Thoracic aorta (tissue), 2 donors: ENCODE data around the gene CEP250. TPM values are rescaled to one million over a fixed set of nuclear protein-coding genes. Genes with fewer than 3 reads are reported as not detected.
"Not testable (repeated sequence)": the region's sequence is repeated elsewhere in the genome, so short reads cannot be mapped to it uniquely, and the experiment has no call there.

Experiments
- ATAC-seq: fragments of 150-250 bp; one replicate; pipeline ENCODE4 v1.8.0; 2017; ENCODE audit warnings: low read depth; ENCODE audit not compliant: insufficient number of reproducible peaks, low FRiP score
- DNase-seq: peaks from one replicate; pipeline ENCODE4 v3.0.0-alpha.2; 2020; ENCODE audit warnings: low spot score
- H3K27ac ChIP-seq, 2 donors: fragments of 200-600 bp; sonication (generic); 1 replicate in 1 of 2; 2 replicates in 1 of 2; pipeline ENCODE4 v1.5.1; 2016; ENCODE audit warnings: mild to moderate bottlenecking in 2 of 2, moderate library complexity in 2 of 2
- H3K27me3 ChIP-seq: fragments of 200-600 bp; sonication (generic); replicated peaks from 2 replicates; pipeline ENCODE4 v1.6.0; 2016; ENCODE audit warnings: mild to moderate bottlenecking; ENCODE audit not compliant: insufficient read depth
- H3K36me3 ChIP-seq: fragments of 200-600 bp; sonication (generic); one replicate; pipeline ENCODE4 v1.5.1; 2016
- H3K4me1 ChIP-seq, 2 donors: fragments of 200-600 bp; sonication (generic); 1 replicate in 1 of 2; 2 replicates in 1 of 2; pipeline versions ENCODE4 v1.5.1 to v1.6.0; 2016; ENCODE audit warnings: low read depth in 2 of 2, mild to moderate bottlenecking in 1 of 2; ENCODE audit not compliant: control insufficient read depth in 1 of 2
- H3K4me3 ChIP-seq: fragments of 200-600 bp; sonication (generic); 2 replicates; pipeline ENCODE4 v1.5.1; 2016; ENCODE audit warnings: mild to moderate bottlenecking
- H3K9me3 ChIP-seq: fragments of 200-600 bp; sonication (generic); 2 replicates; pipeline ENCODE4 v1.5.1; 2016
- total RNA-seq, 2 donors: library from RNA; depleted of rRNA; stranded (reverse); fragments of >200 nt; gene quantifications; one replicate each; pipeline versions ENCODE4 v1.1.0 to v1.2.3, GENCODE V29; 2016
- TF ChIP-seq, protein P1 (sequence below): fragments of 200-600 bp; sonication (generic); IDR thresholded peaks from one replicate; pipeline ENCODE4 v1.5.1; 2019; ENCODE audit warnings: antibody characterized with exemption

CEP250 gene
- total RNA-seq, 2 donors from 2014 or later, result 28.7 to 29.2 TPM

DNA sequence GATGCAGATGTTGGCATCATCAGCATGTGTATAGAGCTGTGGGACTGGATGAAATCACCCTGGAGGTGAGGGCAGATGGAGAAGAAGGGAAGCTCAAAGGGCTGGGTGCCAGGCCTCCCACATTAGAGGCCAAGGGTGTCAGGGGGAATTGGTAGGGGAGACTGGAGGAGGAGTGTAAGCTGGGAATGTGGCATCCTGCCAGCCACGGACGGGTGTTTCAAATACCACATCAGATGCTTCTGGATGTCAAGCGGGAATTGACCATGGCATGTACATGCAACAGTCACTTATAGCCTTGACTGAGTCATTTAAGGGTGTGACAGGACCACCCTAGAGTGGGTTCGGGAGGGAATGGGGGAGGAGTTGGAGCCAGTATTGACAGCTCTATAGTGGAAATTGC is 96.1 kb downstream of the CEP250 start:
- DNase-seq, result no peak
- TF ChIP-seq, protein P1, sequence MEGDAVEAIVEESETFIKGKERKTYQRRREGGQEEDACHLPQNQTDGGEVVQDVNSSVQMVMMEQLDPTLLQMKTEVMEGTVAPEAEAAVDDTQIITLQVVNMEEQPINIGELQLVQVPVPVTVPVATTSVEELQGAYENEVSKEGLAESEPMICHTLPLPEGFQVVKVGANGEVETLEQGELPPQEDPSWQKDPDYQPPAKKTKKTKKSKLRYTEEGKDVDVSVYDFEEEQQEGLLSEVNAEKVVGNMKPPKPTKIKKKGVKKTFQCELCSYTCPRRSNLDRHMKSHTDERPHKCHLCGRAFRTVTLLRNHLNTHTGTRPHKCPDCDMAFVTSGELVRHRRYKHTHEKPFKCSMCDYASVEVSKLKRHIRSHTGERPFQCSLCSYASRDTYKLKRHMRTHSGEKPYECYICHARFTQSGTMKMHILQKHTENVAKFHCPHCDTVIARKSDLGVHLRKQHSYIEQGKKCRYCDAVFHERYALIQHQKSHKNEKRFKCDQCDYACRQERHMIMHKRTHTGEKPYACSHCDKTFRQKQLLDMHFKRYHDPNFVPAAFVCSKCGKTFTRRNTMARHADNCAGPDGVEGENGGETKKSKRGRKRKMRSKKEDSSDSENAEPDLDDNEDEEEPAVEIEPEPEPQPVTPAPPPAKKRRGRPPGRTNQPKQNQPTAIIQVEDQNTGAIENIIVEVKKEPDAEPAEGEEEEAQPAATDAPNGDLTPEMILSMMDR, result no peak
- H3K36me3 ChIP-seq, result peaks cover 36% of the 10 kb centered on the region
- H3K4me3 ChIP-seq, result no peak overlapping the region
- no peak overlapping the region for H3K27ac ChIP-seq
- H3K9me3 ChIP-seq, result no peaks in the 10 kb centered on the region
- no peaks in the 10 kb centered on the region for H3K4me1 ChIP-seq
- ATAC-seq, result no peak
- no peaks in the 10 kb centered on the region for H3K27me3 ChIP-seq

DNA sequence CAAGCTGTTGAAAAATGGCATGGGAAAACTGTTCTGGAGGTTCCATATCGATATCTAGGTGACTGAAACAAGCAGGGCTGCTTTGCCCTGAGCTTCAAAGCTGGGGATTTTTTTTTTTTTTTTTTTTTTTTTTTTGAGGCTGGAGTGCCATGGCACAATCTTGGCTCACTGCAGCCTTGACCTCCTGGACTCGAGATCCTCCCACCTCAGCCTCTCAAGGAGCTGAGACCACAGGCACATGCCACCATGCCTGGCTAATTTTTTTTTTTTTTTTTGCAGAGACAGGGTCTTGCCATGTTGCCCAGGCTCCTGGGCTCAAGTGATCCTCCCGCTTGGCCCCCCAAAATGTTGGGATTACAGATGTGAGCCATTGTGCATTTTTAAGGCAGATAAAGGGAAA is 97.5 kb downstream of the CEP250 start:
- TF ChIP-seq, protein P1, result no peak

DNA sequence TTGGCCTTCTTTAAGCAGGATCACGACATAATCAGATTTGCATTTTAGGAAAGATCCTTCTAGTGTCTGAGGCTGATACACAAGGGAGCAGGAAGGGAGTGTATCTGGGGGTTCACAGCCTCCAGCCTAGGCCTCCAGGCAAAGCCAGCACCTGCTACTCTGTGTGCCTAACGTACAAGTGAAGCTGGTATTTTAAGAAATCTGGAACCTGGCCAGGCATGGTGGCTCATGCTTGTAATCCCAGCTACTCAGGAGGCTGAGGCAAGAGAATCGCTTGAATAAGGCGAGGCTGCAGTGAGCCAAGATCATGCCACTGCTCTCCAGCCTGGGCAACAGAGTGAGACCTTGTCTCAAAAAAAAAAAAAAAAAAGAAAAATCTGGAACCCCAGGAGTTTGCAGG is 100.1 kb downstream of the CEP250 start:
- H3K4me1 ChIP-seq, ATAC-seq, H3K9me3 ChIP-seq, DNase-seq, H3K27ac ChIP-seq, H3K27me3 ChIP-seq, H3K4me3 ChIP-seq: not testable (repeated sequence)
- peaks cover 39% of the 10 kb centered on the region for H3K36me3 ChIP-seq

More for the DNA sequence above, 97.5 kb downstream of the CEP250 start:
- no peaks in the 10 kb centered on the region for H3K9me3 ChIP-seq
- DNase-seq, result no peak
- H3K4me3 ChIP-seq, result no peak overlapping the region
- no peak for ATAC-seq
- no peaks in the 10 kb centered on the region for H3K4me1 ChIP-seq
- no peak overlapping the region for H3K27ac ChIP-seq
- H3K27me3 ChIP-seq, result no peaks in the 10 kb centered on the region
- H3K36me3 ChIP-seq, result peaks cover 49% of the 10 kb centered on the region

DNA sequence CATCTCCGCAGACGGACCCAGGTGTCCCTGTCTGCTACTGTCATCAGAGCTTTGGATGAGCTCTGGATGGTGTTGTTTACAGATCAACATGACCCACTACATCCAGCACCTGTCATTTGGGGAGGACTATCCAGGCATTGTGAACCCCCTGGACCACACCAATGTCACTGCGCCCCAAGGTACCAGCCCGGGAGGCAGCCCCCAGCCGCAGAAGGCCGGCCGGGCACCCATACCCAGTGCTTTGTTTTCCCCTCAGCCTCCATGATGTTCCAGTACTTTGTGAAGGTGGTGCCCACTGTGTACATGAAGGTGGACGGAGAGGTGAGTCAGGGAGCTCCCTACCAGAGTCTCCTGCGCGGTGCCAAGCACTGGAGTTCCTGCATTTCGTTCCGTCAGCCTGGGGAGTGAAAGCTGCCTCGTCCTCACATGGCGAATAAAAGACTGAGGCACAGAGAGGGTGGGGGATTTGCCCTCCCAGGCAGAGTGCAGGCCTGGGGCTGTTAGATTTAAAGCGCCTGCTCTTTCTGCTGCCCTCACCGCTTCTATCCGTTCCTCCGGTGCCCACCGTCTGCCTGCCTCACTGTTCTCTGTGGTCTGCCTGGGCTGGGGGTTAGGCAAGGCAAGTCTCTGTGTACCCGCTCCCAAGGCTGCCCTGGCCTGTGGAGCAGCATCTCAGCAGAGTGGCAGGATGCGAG is 100.7 kb downstream of the CEP250 start:
- peaks cover 34% of the 10 kb centered on the region for H3K36me3 ChIP-seq
- H3K9me3 ChIP-seq, result no peaks in the 10 kb centered on the region
- no peak for ATAC-seq
- no peaks in the 10 kb centered on the region for H3K27me3 ChIP-seq
- H3K4me1 ChIP-seq, result no peaks in the 10 kb centered on the region
- no peak for DNase-seq
- H3K4me3 ChIP-seq, result no peak overlapping the region
- H3K27ac ChIP-seq, result no peak overlapping the region
- TF ChIP-seq, protein P1, result no peak

DNA sequence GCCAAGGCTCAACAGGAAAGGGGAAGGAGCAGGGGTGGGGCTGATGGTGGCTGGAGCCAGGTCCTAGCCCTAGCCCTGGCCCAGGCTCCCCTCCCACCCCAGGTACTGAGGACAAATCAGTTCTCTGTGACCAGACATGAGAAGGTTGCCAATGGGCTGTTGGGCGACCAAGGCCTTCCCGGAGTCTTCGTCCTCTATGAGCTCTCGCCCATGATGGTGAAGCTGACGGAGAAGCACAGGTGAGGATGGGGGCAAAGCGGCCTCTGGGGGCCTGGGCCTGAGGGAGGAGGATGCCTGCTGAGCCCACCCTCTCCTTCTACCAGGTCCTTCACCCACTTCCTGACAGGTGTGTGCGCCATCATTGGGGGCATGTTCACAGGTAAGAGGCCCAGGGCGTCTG is 101.5 kb downstream of the CEP250 start:
- Histone ChIP-seq H3K27me3 (no peaks in the 10 kb centered on the region), H3K9me3 (no peaks in the 10 kb centered on the region), H3K27ac (no peak overlapping the region), H3K4me1 (no peaks in the 10 kb centered on the region), H3K36me3 (peaks cover 27% of the 10 kb centered on the region), H3K4me3 (no peak overlapping the region)
- DNase-seq (no peak), ATAC-seq (no peak)
- TF ChIP-seq, protein P1, result no peak

DNA sequence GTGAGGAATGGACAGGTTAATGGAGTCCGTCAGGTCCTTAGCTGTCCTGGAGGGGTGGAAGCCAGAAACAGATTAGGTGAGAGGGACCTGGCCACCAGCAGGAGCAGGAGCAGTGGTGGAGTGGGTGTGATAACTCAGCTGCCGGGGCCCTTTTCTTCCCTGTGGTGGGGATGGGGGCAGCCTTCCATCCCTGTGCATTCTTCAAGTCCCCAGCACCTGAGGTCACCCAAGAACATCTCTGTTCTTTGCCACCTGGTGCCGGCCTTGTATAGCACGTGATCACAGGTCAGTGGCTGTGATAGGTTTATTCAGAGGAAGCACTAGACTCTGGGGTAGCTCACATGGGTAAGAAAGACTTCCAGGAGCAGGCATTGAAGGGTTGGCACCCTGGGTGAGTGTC is 103.1 kb downstream of the CEP250 start:
- DNase-seq (no peak), ATAC-seq (no peak)
- no peaks in the 10 kb centered on the region for H3K27me3 ChIP-seq
- TF ChIP-seq, protein P1, result no peak
- no peaks in the 10 kb centered on the region for H3K4me1 ChIP-seq
- H3K9me3 ChIP-seq, result no peaks in the 10 kb centered on the region
- H3K4me3 ChIP-seq, result no peak overlapping the region
- H3K36me3 ChIP-seq, result peaks cover 21% of the 10 kb centered on the region
- H3K27ac ChIP-seq, result no peak overlapping the region
